HG03025 (cell line): ENCODE results near the gene FBXL17.

ENCODE experiments used
- ATAC-seq: cut with Tn5 transposase; IDR thresholded peaks from one replicate; pipeline ENCODE4 v1.9.1; 2021; ENCODE audit warnings: mild to moderate bottlenecking, moderate library complexity; ENCODE audit not compliant: unreplicated experiment, low FRiP score

FBXL17 gene

GRCh38 chr5:107876261-107876660, 505.6 kb downstream of the FBXL17 start:
- no peak for ATAC-seq

- ATAC-seq, result no peak
Measured at GRCh38 chr5:107875833-107876232, 506.1 kb downstream of the FBXL17 start.

DNA sequence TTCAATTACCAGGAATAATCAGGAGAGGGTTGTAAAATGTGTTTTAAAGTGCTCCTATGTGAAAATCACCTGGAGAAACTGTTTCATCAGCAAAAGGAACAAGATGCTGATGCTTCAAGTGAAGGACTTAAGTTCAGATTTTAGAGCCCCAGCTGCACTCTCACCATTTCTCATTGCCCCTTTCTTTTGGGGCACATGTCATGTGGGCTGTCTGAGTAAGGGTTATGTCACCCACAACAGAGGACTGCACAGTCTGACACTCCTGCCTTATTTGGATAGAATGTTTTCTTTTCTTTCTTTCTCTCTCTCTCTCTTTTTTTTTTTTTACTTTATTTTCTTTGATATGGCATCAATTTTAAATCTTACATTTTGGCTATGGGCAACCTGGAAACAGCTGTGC, 507.1 kb downstream of the FBXL17 start:
- ATAC-seq, result no peak

GRCh38 chr5:107873877-107874276, 508.0 kb downstream of the FBXL17 start:
- no peak for ATAC-seq

GRCh38 chr5:107871023-107871422, 510.9 kb downstream of the FBXL17 start:
- ATAC-seq, result no peak

- ATAC-seq, result no peak
Measured at GRCh38 chr5:107869438-107870115, 512.3 kb downstream of the FBXL17 start.

GRCh38 chr5:107868650-107869409, 513.1 kb downstream of the FBXL17 start:
- no peak for ATAC-seq

GRCh38 chr5:107867266-107867665, 514.6 kb downstream of the FBXL17 start:
- ATAC-seq, result no peak

- ATAC-seq, result no peak
Measured at GRCh38 chr5:107864793-107865192, 517.1 kb downstream of the FBXL17 start.

DNA sequence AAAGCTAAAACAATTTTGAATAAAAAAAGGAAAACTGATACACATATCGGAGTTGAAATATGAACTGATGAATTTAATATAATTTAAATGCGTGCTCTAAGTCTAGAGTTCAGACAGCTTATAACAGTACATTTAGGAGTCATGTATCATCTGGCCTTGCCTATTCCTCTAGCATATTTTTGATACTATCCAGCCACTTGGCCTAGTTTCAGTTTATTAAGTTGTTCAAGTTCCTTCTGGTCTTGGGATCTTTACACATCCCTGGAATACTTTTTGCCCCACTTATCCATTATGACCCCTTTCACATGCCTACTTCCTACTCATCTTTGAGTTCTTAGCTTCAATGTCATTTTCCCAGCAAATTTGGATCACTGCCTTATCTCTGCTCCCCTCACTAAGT, 518.8 kb downstream of the FBXL17 start:
- ATAC-seq, result no peak

- ATAC-seq, result no peak
Measured at GRCh38 chr5:107861565-107861964, 520.3 kb downstream of the FBXL17 start.

DNA sequence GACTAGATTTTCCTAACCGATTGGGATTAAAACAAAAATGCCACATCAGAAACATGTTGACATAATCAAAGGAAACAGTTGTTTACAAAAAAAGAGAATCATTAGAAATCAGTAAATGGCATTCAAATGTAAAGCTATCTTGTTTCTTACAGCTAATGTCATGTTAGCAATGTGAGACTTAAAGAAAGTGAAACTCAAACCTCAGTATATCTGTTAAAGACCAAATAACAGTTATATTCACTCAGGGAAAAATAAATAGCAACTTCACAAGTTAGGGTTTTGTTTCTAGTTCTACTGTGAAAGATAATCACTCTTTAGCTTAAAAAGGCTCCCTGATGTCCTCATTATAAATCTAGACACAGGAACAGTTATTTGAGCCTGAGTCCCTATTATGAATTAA, 521.9 kb downstream of the FBXL17 start:
- no peak for ATAC-seq

- ATAC-seq, result no peak
Measured at GRCh38 chr5:107858788-107859187, 523.1 kb downstream of the FBXL17 start.

DNA sequence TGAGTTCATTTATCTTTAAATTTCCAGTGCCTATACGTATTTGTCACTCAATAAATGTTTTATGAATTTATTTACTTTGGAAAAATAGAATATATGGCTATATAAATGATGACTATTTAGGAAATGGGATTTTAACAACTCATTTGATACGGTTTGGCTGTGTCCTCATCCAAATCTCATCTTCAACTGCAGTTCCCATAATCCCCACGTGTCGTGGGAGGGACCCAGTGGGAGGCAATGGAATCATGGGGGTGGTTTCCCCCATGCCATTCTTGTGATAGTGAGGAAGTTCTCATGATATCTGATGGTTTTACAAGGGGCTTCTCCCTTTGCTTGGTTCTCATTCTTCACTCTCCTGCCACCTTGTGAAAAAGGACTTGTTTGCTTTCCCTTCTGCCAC, 523.6 kb downstream of the FBXL17 start:
- no peak for ATAC-seq

GRCh38 chr5:107857785-107858184, 524.1 kb downstream of the FBXL17 start:
- ATAC-seq, result no peak

GRCh38 chr5:107855171-107855570, 526.7 kb downstream of the FBXL17 start:
- no peak for ATAC-seq

DNA sequence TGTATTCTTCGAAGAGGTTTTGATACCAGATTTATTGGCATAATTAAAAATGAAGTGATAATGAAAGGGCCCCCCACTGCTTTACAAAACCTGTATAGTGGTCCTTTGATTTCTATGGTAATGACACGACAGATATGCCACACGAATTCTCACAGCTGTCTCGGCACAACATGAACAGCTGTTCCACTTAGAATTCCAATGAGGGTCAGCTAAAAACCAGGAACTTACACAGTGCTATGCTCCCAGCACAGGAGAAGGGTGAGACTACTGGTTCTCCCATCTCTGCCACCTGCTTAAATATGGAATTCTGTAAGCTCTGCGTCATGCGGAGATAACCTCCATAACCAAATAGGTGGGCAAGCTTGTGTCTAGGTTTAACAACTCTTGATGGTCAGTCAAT, 528.2 kb downstream of the FBXL17 start:
- no peak for ATAC-seq

DNA sequence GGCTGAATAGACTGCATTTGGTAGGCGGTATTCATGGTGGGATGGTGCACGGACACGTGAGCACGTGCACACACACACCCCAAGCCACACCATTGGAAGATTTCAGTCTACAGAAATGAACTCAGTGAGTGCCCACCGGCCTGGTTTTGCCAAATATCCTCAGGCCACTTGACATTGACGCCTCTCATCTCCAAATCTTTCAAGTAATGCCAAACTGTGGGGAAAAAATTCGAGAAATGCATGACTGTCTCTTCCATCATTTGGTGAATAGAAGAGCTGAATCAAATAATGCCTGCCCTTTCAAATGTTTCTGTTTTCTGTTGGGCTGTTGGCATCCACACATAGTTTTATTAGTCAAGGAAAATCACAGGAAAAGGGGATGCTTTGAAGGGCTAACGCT, 528.9 kb downstream of the FBXL17 start:
- no peak for ATAC-seq

- ATAC-seq, result no peak
Measured at GRCh38 chr5:107849118-107849517, 532.8 kb downstream of the FBXL17 start.

- no peak for ATAC-seq
Measured at GRCh38 chr5:107840592-107840991, 541.3 kb downstream of the FBXL17 start.

GRCh38 chr5:107840161-107840560, 541.7 kb downstream of the FBXL17 start:
- ATAC-seq, result no peak

DNA sequence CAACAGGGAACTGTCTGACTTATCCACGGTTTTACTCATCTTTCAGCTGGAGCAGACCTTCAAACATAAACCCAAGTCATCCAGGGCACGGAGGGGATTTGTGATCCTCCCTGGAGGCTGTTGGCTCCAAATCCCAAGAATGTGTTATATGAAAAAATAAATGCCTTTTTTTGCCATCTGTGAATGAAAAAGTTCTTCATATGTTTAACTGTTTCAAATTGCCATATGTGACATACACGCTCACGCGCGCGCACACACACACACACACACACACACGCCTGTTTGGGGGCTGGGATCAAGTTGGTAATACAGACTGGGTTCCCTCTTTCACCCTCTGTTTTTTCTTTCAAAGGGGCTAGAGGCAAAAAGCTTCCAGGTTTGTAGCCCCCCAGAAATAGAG, 546.8 kb downstream of the FBXL17 start:
- no peak for ATAC-seq
